Measurements from ENCODE around the gene LPP. TPM values are rescaled to one million over a fixed set of nuclear protein-coding genes. Genes with fewer than 3 reads are reported as not detected.

The LPP gene
- total and polyA plus RNA-seq, 8 donors, result 23.1 to 220 (median 26.7) TPM

GRCh38 chr3:188590557-188590956 is 436.6 kb downstream of the LPP start:
- Histone ChIP-seq H3K9me3 (no peaks in the 10 kb centered on the region), H3K27ac (peak overlapping the region in 1 of 2 donors; percentile 7), H3K27me3 (no peaks in the 10 kb centered on the region), H3K4me3 (no peak overlapping the region), H3K4me1 (peaks cover 3 to 21% of the 10 kb centered on the region in 2 donors), H3K36me3 (no peaks in the 10 kb centered on the region)
- ATAC-seq, result no peak
- no peak for TF ChIP-seq CTCF (IDR thresholded peaks at IDR 0.05)
- DNase-seq, result no peak
- intact Hi-C loops (cut with DNase I), result no loop called here

GRCh38 chr3:188594139-188594538 is 440.2 kb downstream of the LPP start:
- H3K27me3 ChIP-seq, result no peaks in the 10 kb centered on the region
- TF ChIP-seq CTCF (IDR thresholded peaks at IDR 0.05), result no peak
- no peaks in the 10 kb centered on the region for H3K9me3 ChIP-seq
- no peak for DNase-seq
- no peaks in the 10 kb centered on the region for H3K36me3 ChIP-seq
- peak; percentile 94 for ATAC-seq
- intact Hi-C loops (cut with DNase I), result no loop called here
- no peak overlapping the region for H3K4me3 ChIP-seq
- peak overlapping the region; percentile 29 to 49 for H3K27ac ChIP-seq
- H3K4me1 ChIP-seq, result peaks cover 7 to 25% of the 10 kb centered on the region in 2 donors

GRCh38 chr3:188595890-188596376 is 442.0 kb downstream of the LPP start:
- no peak for TF ChIP-seq CTCF (IDR thresholded peaks at IDR 0.05)
- DNase-seq, result no peak
- H3K4me1 ChIP-seq, result peaks cover 7 to 16% of the 10 kb centered on the region in 2 donors
- intact Hi-C loops (cut with DNase I), result no loop called here
- H3K9me3 ChIP-seq, result no peaks in the 10 kb centered on the region
- H3K27ac ChIP-seq, result no peak overlapping the region
- no peak overlapping the region for H3K4me3 ChIP-seq
- no peak for ATAC-seq
- no peaks in the 10 kb centered on the region for H3K36me3 ChIP-seq
- H3K27me3 ChIP-seq, result no peaks in the 10 kb centered on the region

GRCh38 chr3:188598894-188599293 is 444.9 kb downstream of the LPP start:
- H3K36me3 ChIP-seq, result no peaks in the 10 kb centered on the region
- no peaks in the 10 kb centered on the region for H3K9me3 ChIP-seq
- DNase-seq, result no peak
- intact Hi-C loops (cut with DNase I), result no loop called here
- no peak for TF ChIP-seq CTCF (IDR thresholded peaks at IDR 0.05)
- H3K4me3 ChIP-seq, result no peak overlapping the region
- no peak overlapping the region for H3K27ac ChIP-seq
- peaks cover 7 to 14% of the 10 kb centered on the region in 2 donors for H3K4me1 ChIP-seq
- H3K27me3 ChIP-seq, result no peaks in the 10 kb centered on the region
- ATAC-seq, result no peak

- no peaks in the 10 kb centered on the region for H3K9me3 ChIP-seq
- intact Hi-C loops (cut with DNase I), result no loop called here
- no peak for TF ChIP-seq CTCF (IDR thresholded peaks at IDR 0.05)
- H3K27ac ChIP-seq, result no peak overlapping the region
- no peaks in the 10 kb centered on the region for H3K4me1 ChIP-seq
- no peak overlapping the region for H3K4me3 ChIP-seq
- no peak for DNase-seq
- no peaks in the 10 kb centered on the region for H3K36me3 ChIP-seq
- ATAC-seq, result no peak
- H3K27me3 ChIP-seq, result no peaks in the 10 kb centered on the region
Measured at GRCh38 chr3:188602111-188602510, 448.2 kb downstream of the LPP start.

Data from left lung (tissue), 10 donors.